HG02642 (cell line): ENCODE data around the gene CST2.
"Not testable (repeated sequence)": the region's sequence is repeated elsewhere in the genome, so short reads cannot be mapped to it uniquely, and the experiment has no call there.

Experiments used
- ATAC-seq: cut with Tn5 transposase; IDR thresholded peaks from one replicate; pipeline ENCODE4 v1.9.1; 2021; ENCODE audit warnings: mild to moderate bottlenecking; ENCODE audit not compliant: unreplicated experiment, poor library complexity

CST2 gene

GRCh38 chr20:23826541-23827021, at the start of gene CST2:
CST2 (minus strand) TSS chr20:23826729; CDS start chr20:23826660, 69 bp downstream.
- no peak for ATAC-seq

- ATAC-seq: no peak
These were observed 49.2 kb upstream of the CST2 start for GRCh38 chr20:23875606-23876237.

- ATAC-seq: no peak
These were observed 48.2 kb upstream of the CST2 start for GRCh38 chr20:23874747-23875146.

- ATAC-seq: no peak
These were observed 47.0 kb upstream of the CST2 start for GRCh38 chr20:23873370-23874015.

GRCh38 chr20:23872065-23872464, 45.5 kb upstream of the CST2 start:
- no peak for ATAC-seq

- no peak for ATAC-seq
These were observed 43.9 kb upstream of the CST2 start for GRCh38 chr20:23870461-23870860.

GRCh38 chr20:23869520-23869919, 43.0 kb upstream of the CST2 start:
- no peak for ATAC-seq

- no peak for ATAC-seq
These were observed 41.8 kb upstream of the CST2 start for GRCh38 chr20:23868321-23868720.

- no peak for ATAC-seq
These were observed 40.7 kb upstream of the CST2 start for GRCh38 chr20:23867152-23867776.

- ATAC-seq: not testable (repeated sequence)
These were observed 34.2 kb upstream of the CST2 start for GRCh38 chr20:23860771-23861170.

GRCh38 chr20:23857962-23858595, 31.6 kb upstream of the CST2 start:
- ATAC-seq: no peak

- no peak for ATAC-seq
These were observed 30.2 kb upstream of the CST2 start for GRCh38 chr20:23856736-23857135.

GRCh38 chr20:23856226-23856625, 29.7 kb upstream of the CST2 start:
- no peak for ATAC-seq

GRCh38 chr20:23841693-23842092, 15.2 kb upstream of the CST2 start:
- ATAC-seq: no peak

- ATAC-seq: no peak
These were observed 9.2 kb upstream of the CST2 start for GRCh38 chr20:23835716-23836115.

GRCh38 chr20:23832775-23833513, 6.4 kb upstream of the CST2 start:
- no peak for ATAC-seq

- ATAC-seq: not testable (repeated sequence)
These were observed 5.4 kb upstream of the CST2 start for GRCh38 chr20:23831961-23832360.

GRCh38 chr20:23823621-23824324, 2.8 kb downstream of the CST2 start:
- no peak for ATAC-seq

- no peak for ATAC-seq
These were observed 3.4 kb downstream of the CST2 start for GRCh38 chr20:23823111-23823510.

- ATAC-seq: no peak
These were observed 6.0 kb downstream of the CST2 start for GRCh38 chr20:23820493-23820892.
